ENCODE measurements around the gene VPS35L. TPM values are rescaled to one million over a fixed set of nuclear protein-coding genes. Genes with fewer than 3 reads are reported as not detected.

Gene VPS35L, protein sequence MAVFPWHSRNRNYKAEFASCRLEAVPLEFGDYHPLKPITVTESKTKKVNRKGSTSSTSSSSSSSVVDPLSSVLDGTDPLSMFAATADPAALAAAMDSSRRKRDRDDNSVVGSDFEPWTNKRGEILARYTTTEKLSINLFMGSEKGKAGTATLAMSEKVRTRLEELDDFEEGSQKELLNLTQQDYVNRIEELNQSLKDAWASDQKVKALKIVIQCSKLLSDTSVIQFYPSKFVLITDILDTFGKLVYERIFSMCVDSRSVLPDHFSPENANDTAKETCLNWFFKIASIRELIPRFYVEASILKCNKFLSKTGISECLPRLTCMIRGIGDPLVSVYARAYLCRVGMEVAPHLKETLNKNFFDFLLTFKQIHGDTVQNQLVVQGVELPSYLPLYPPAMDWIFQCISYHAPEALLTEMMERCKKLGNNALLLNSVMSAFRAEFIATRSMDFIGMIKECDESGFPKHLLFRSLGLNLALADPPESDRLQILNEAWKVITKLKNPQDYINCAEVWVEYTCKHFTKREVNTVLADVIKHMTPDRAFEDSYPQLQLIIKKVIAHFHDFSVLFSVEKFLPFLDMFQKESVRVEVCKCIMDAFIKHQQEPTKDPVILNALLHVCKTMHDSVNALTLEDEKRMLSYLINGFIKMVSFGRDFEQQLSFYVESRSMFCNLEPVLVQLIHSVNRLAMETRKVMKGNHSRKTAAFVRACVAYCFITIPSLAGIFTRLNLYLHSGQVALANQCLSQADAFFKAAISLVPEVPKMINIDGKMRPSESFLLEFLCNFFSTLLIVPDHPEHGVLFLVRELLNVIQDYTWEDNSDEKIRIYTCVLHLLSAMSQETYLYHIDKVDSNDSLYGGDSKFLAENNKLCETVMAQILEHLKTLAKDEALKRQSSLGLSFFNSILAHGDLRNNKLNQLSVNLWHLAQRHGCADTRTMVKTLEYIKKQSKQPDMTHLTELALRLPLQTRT
- total RNA-seq (2013; cell fraction: nucleolus; rRNA removed), result 85.6 and 87.7 TPM in 2 replicates
- total RNA-seq (2014; rRNA removed) (22.1 and 22.5 TPM in 2 replicates), total RNA-seq (2014; rRNA removed; fragmentation: Illumina TruSeq; extraction: Trizol) (27.3 and 27.8 TPM in 2 replicates), total RNA-seq (2021) (35.7 and 42.3 TPM in 2 replicates), polyA plus RNA-seq (2011; rRNA removed) (14.9 TPM in 2 replicates), polyA plus RNA-seq (2014; fragmentation: Illumina TruSeq; extraction: Trizol) (34.3 and 34.4 TPM in 2 replicates), polyA plus RNA-seq (2014; fragmentation: Nextera tagmentation; extraction: Ambion mirVana) (10 to 100 TPM; 15.2 to 20.2 TPM), polyA plus RNA-seq (2014; rRNA removed) (23.6 and 24.8 TPM in 2 replicates), polyA plus RNA-seq (2016; fragmentation: Nextera tagmentation; extraction: Ambion mirVana) (10 to 100 TPM; 43.6 to 44.1 TPM), polyA minus RNA-seq (2011; rRNA and poly(A)+ RNA removed) (52.6 and 55.4 TPM in 2 replicates), Bru-seq, nascent RNA (percentile 60 among the genes with signal in this experiment), BruChase-seq, experiment 1, labeled RNA remaining after a 6-hour chase (percentile 67 among the genes with signal in this experiment), BruChase-seq, experiment 2, labeled RNA remaining after a 2-hour chase (percentile 63 among the genes with signal in this experiment)
- 10.7 TPM for polyA plus RNA-seq (2011; ENCODE audit: low read depth)
- polyA plus RNA-seq (2011; cell fraction: cytosol; rRNA removed), result 20.3 and 23.6 TPM in 2 replicates
- 34.6 and 36.1 TPM in 2 replicates for polyA plus RNA-seq (2011; cell fraction: nucleus; rRNA removed)
- polyA plus RNA-seq (2012), result 13.1 and 15.7 TPM in 2 replicates
- polyA minus RNA-seq (2011; cell fraction: cytosol; rRNA and poly(A)+ RNA removed), result 15.5 and 21.2 TPM in 2 replicates
- polyA minus RNA-seq (2011; cell fraction: nucleus; rRNA and poly(A)+ RNA removed), result 42.8 and 57.3 TPM in 2 replicates
- long read RNA-seq, experiment 1, transcript VPS35L-203 (31 exons, 3,855 nt), result major isoform, 12 of 17 reads
- long read RNA-seq, experiment 1, partial matches to known transcripts, result 4 of 17 reads
- long read RNA-seq, experiment 1, other reads (novel, unspliced or antisense), result 1 of 17 reads
- long read RNA-seq, experiment 2, transcript VPS35L-203 (31 exons, 3,855 nt), result major isoform, 120 of 179 reads
- long read RNA-seq, experiment 2, partial matches to known transcripts, result 23 of 179 reads
- long read RNA-seq, experiment 2, other reads (novel, unspliced or antisense), result 34 of 179 reads

DNA sequence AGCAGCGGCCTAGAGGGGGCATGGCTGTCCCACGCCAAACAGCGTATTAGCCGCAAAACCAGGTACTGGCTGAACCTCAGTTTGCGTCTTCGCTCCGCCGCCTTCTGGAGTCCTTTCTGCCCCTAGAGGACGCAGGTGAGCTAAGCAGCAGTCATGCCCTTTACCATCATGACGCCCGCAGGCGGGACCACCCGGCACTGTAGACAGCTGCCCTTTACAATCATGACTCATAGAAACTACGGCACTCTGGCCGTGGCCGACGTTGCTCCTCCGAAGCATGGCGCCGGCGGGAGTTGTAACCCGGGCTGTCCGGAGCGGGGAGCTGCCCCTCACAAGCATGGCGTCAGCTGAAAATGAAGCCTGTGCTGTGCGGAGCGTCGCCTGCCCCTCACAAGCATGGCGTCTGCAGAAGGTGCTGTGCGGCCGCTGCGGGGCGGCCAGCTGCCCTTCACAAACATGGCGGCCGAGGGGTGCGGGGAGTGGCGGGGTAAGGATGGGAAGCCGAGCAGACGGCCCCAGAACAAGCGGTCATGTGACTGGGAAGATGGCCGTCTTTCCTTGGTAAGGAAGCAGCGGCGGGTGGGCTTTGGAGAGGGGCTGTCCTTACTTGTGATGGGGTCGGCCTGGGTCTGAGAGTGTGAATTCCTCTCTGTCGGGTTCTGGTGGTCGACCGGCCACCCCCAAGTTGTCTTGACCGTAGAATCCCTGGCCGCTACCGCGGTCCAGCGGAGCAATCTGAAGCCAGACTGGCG, at the start of gene VPS35L:
Gene VPS35L (plus strand): TSS at position 518 of the 752 bp plus-strand sequence. CDS start 27 bp downstream, at position 545.
- Histone ChIP-seq H3K4me1 (ENCODE audit: control insufficient read depth, insufficient read depth, low read length) (peaks cover 3% of the 10 kb centered on the region), H3K9ac (ENCODE audit: control insufficient read depth, insufficient read depth, low read length) (peak within 1 kb of the TSS; percentile 96), H3K36me3 (ENCODE audit: control insufficient read depth in 2 of 2, insufficient read depth in 2 of 2, low read length in 1 of 2) (peaks cover 0 to 4% of the 10 kb centered on the region in 2 experiments; a peak in 1 of 4 replicates), H2AFZ (ENCODE audit: control insufficient read depth, low read depth, low read length) (peak within 1 kb of the TSS; percentile 97), H3K79me2 (ENCODE audit: control insufficient read depth, insufficient read depth, low read length) (peaks cover 5% of the 10 kb centered on the region), H3K4me2 (ENCODE audit: control insufficient read depth, insufficient read depth) (peak within 1 kb of the TSS; percentile 93), H3K4me3 (peak within 1 kb of the TSS; percentile 89), H4K20me1 (ENCODE audit: control insufficient read depth, insufficient read depth) (no peaks in the 10 kb centered on the region), H3K27me3 (replicated peaks in 1 of 2; ENCODE audit: control insufficient read depth in 2 of 2, insufficient read depth in 2 of 2, low read length in 1 of 2) (no peaks in the 10 kb centered on the region), H3K9me3 (replicated peaks; ENCODE audit: control insufficient read depth, insufficient read depth, low read length) (no peaks in the 10 kb centered on the region), H3K27ac (ENCODE audit: control insufficient read depth, insufficient read depth) (peak within 1 kb of the TSS; percentile 86)
- BruUV-seq (replicated peaks), result no TSS peak
- ChIA-PET CTCF (interaction anchor here (0.6 to 6.6 kb wide), 24 partner anchors 8 to 760 kb away, joined by 3 to 56 read pairs (median 4); partner anchors contain the start of genes CCP110, GPRC5B, IQCK and KNOP1), POLR2A (interaction anchor here (0.6 to 3.0 kb wide), 6 partner anchors 26 to 486 kb away, joined by 3 to 23 read pairs (median 6); partner anchors contain the start of genes CCP110 and GDE1), RAD21 (ENCODE audit: unreplicated experiment) (interaction anchor here (0.6 to 3.1 kb wide), 11 partner anchors 29 to 344 kb away, joined by 3 to 24 read pairs (median 4); partner anchors contain the start of genes CCP110 and GDE1), SMC1A (ENCODE audit: uncharacterized antibody, unreplicated experiment) (interaction anchor here (0.6 to 3.0 kb wide), 11 partner anchors 10 to 447 kb away, joined by 3 to 19 read pairs (median 4); partner anchors contain the start of genes CCP110 and GDE1)
- DNase-seq (ENCODE audit: low read depth, low spot score) (peak; percentile 94), FAIRE-seq (peak; percentile 100), ATAC-seq (peak; percentile 98)
- in situ Hi-C loops (cut with MboI) (loop anchor here (5.0 kb wide), 1 partner anchor 332 kb away; no protein-coding TSS in a partner anchor), intact Hi-C loops (cut with micrococcal nuclease; ENCODE audit: unreplicated experiment) (loop anchor here (2.0 kb wide), 1 partner anchor 31 kb away; no protein-coding TSS in a partner anchor)
- WGBS (ENCODE audit: insufficient coverage, insufficient replicate concordance, low lambda C conversion rate, missing lambda C conversion rate), result under 1% methylated on average over 49 of the region's 53 CpGs
- peak; percentile 89; the same call in 1 of the 2 replicates for TF ChIP-seq TAF1 (IDR thresholded peaks at IDR 0.05; ENCODE audit: borderline replicate concordance, low read depth, low read length)
- TF ChIP-seq ZBTB11 (CRISPR knock-in tag; IDR thresholded peaks at IDR 0.05), result 0 out of 2 replicates have a peak, but pooled peaks have one; percentile 19
- TF ChIP-seq SMC3 (IDR thresholded peaks at IDR 0.05; ENCODE audit: borderline replicate concordance, low read length), result peak; percentile 11; the same call in 1 of the 2 replicates
- TF ChIP-seq, protein P1, sequence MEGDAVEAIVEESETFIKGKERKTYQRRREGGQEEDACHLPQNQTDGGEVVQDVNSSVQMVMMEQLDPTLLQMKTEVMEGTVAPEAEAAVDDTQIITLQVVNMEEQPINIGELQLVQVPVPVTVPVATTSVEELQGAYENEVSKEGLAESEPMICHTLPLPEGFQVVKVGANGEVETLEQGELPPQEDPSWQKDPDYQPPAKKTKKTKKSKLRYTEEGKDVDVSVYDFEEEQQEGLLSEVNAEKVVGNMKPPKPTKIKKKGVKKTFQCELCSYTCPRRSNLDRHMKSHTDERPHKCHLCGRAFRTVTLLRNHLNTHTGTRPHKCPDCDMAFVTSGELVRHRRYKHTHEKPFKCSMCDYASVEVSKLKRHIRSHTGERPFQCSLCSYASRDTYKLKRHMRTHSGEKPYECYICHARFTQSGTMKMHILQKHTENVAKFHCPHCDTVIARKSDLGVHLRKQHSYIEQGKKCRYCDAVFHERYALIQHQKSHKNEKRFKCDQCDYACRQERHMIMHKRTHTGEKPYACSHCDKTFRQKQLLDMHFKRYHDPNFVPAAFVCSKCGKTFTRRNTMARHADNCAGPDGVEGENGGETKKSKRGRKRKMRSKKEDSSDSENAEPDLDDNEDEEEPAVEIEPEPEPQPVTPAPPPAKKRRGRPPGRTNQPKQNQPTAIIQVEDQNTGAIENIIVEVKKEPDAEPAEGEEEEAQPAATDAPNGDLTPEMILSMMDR (IDR thresholded peaks at IDR 0.05 in 2 of 3, conservative IDR thresholded peaks at IDR 0.05 in 1 of 3; ENCODE audit: control insufficient read depth in 2 of 3, extremely low read depth in 1 of 3, insufficient read depth in 1 of 3, low read depth in 3 of 3, low read length in 3 of 3), result peak; percentile 79 to 86 (median 86)
- TF ChIP-seq GABPA (IDR thresholded peaks at IDR 0.05; ENCODE audit: low read depth), result 0 out of 2 replicates have a peak, but pooled peaks have one; percentile 39
- TF ChIP-seq SUZ12 (IDR thresholded peaks at IDR 0.05; ENCODE audit: unreplicated experiment), result no peak
- peak; percentile 8; the same call in 1 of the 2 replicates for TF ChIP-seq PML (IDR thresholded peaks at IDR 0.05; ENCODE audit: low read length)
